Mucosa of descending colon (tissue), 3 donors: ENCODE data around the gene MAML3. TPM values are rescaled to one million over a fixed set of nuclear protein-coding genes. Genes with fewer than 3 reads are reported as not detected.

Experiments
- ATAC-seq: fragments of 200-7000 bp; cut with Tn5 transposase; one replicate; pipeline ENCODE4 v1.9.1; 2020; ENCODE audit warnings: mild to moderate bottlenecking, moderate library complexity
- DNase-seq, 3 donors: peaks; one replicate each; pipeline ENCODE4 v3.0.0-alpha.2; 2020
- H3K36me3 ChIP-seq: fragments of 200-600 bp; one replicate; pipeline ENCODE4 v1.8.0; 2021; ENCODE audit warnings: low read depth, mild to moderate bottlenecking
- H3K4me1 ChIP-seq: fragments of 200-600 bp; one replicate; pipeline ENCODE4 v1.8.0; 2021; ENCODE audit warnings: low read depth, mild to moderate bottlenecking
- H3K4me3 ChIP-seq: fragments of 200-600 bp; one replicate; pipeline ENCODE4 v1.8.0; 2021; ENCODE audit warnings: mild to moderate bottlenecking
- H3K9me3 ChIP-seq: fragments of 200-600 bp; one replicate; pipeline ENCODE4 v1.8.0; 2021; ENCODE audit warnings: mild to moderate bottlenecking
- CTCF ChIP-seq: fragments of 200-600 bp; IDR thresholded peaks from one replicate; pipeline ENCODE4 v1.8.0; 2022; ENCODE audit warnings: antibody characterized with exemption, mild to moderate bottlenecking
- intact Hi-C, 2 donors: fragments of 100-400 bp; cut with DNase I in 1 of 2; cut with micrococcal nuclease in 1 of 2; formaldehyde crosslinking; loops; one replicate each; pipeline versions ENCODE4 v1.11.0 to v1.11.1; 2022; cut with DNase I, micrococcal nuclease
- total RNA-seq, 3 donors: library from RNA; stranded (reverse); fragmentation: NEBNext Ultra II Directional in 2 of 3; extraction: Animal tissue kit (Norgen Biotek cat#: 25700) in 2 of 3; gene quantifications; one replicate each; pipeline versions ENCODE4 v1.2.1 to v1.2.4, GENCODE V29; 2021 to 2023
- donor health status: DM: no; HTN: no; CAD: no; lungs with moderate emphysema.
- donor health status: DM: no; HTN: no; CAD: no.
- donor health status: DM: no; HTN: yes; CAD: no.

Gene MAML3
- total RNA-seq, 3 donors from 2014 or later, result 10.4 to 23.5 (median 14.8) TPM

DNA sequence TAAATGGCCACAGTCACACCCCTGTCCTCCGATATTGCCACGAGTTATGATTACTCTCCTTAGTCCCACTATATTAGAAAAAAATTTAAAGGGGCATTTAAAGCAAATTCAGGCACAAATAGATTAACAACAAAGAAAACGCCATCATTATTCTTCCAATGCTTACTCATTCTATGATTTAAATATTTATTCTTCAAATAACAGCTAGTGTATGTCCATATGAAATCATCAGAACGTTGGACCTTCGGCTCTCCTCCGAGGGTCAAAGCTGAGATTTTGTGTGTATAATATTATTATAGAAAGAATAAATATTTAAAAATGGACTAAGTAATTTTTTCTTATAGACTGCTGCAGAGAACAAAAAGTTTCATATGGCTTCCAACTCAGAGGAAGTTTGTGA is 122.9 kb downstream of the MAML3 start:
- intact Hi-C loops, result no loop called here
- H3K4me1 ChIP-seq, result no peaks in the 10 kb centered on the region
- no peak for DNase-seq
- no peaks in the 10 kb centered on the region for H3K36me3 ChIP-seq
- H3K9me3 ChIP-seq, result no peaks in the 10 kb centered on the region
- ATAC-seq, result no peak
- no peak overlapping the region for H3K4me3 ChIP-seq
- TF ChIP-seq CTCF, result no peak

- H3K9me3 ChIP-seq, result no peaks in the 10 kb centered on the region
- ATAC-seq (peak; percentile 83), DNase-seq (no peak)
- no peak for TF ChIP-seq CTCF
- H3K36me3 ChIP-seq, result no peaks in the 10 kb centered on the region
- intact Hi-C loops, result no loop called here
- no peaks in the 10 kb centered on the region for H3K4me1 ChIP-seq
- no peak overlapping the region for H3K4me3 ChIP-seq
Observed at GRCh38 chr4:140028676-140029517, 125.1 kb downstream of the MAML3 start.

DNA sequence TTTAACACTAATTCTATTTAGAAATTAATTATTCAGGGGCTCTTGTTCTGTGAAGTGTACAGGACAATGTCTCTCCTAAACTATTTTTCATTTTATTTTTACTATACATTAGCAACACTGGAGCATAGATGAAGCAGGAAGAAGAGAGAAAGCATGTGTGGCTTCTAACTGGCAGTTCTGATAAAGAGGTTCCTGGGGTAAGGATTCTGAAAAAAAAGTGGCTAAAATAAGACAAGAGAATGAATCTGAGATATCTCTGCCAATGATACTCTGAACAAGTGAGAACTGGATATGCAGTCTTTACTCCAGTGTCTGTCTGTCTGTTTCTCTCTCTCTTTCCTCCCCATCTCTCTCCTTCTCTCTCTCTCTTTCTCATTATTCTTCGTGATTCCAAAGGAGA is 125.9 kb downstream of the MAML3 start:
- intact Hi-C loops, result no loop called here
- no peaks in the 10 kb centered on the region for H3K9me3 ChIP-seq
- no peak overlapping the region for H3K4me3 ChIP-seq
- H3K36me3 ChIP-seq, result no peaks in the 10 kb centered on the region
- TF ChIP-seq CTCF, result no peak
- ATAC-seq (no peak), DNase-seq (no peak)
- peaks cover 1% of the 10 kb centered on the region for H3K4me1 ChIP-seq

GRCh38 chr4:140027101-140027500 is 126.9 kb downstream of the MAML3 start:
- H3K4me1 ChIP-seq, result peaks cover 7% of the 10 kb centered on the region
- H3K4me3 ChIP-seq, result no peak overlapping the region
- no peaks in the 10 kb centered on the region for H3K36me3 ChIP-seq
- no peak for TF ChIP-seq CTCF
- H3K9me3 ChIP-seq, result no peaks in the 10 kb centered on the region
- DNase-seq, result no peak
- intact Hi-C loops, result no loop called here
- ATAC-seq, result no peak

GRCh38 chr4:140025470-140025869 is 128.5 kb downstream of the MAML3 start:
- Histone ChIP-seq H3K4me1 (peaks cover 13% of the 10 kb centered on the region), H3K36me3 (no peaks in the 10 kb centered on the region), H3K9me3 (no peaks in the 10 kb centered on the region), H3K4me3 (no peak overlapping the region)
- ATAC-seq (peak; percentile 44), DNase-seq (no peak)
- no peak for TF ChIP-seq CTCF
- intact Hi-C loops, result no loop called here
